DOHH2 (cell line): ENCODE measurements around the gene EMC8.
"Not testable (repeated sequence)": the region's sequence is repeated elsewhere in the genome, so short reads cannot be mapped to it uniquely, and the experiment has no call there.

Experiments
- CTCF ChIP-seq: fragments of 200-600 bp; sonication (generic); IDR thresholded peaks from one replicate; pipeline ENCODE4 v1.5.1; 2014; ENCODE audit warnings: antibody characterized with exemption, mild to moderate bottlenecking, low read depth, low read length; ENCODE audit not compliant: poor library complexity, severe bottlenecking
- EZH2phosphoT487 ChIP-seq: fragments of 200-600 bp; sonication (generic); IDR thresholded peaks from 2 replicates; pipeline ENCODE4 v1.6.1; 2017; ENCODE audit warnings: borderline replicate concordance, mild to moderate bottlenecking, antibody characterized with exemption, low read length, moderate library complexity, mixed read lengths

- TF ChIP-seq EZH2phosphoT487, CTCF: not testable (repeated sequence)
These were observed 8.0 kb upstream of the EMC8 start for GRCh38 chr16:85807340-85807739.
